Heart left ventricle (tissue), 16 donors: Measurements from ENCODE around the gene PIAS4. TPM values are rescaled to one million over a fixed set of nuclear protein-coding genes. Genes with fewer than 3 reads are reported as not detected.

ENCODE experiments used
- ATAC-seq, 4 donors: fragments of 200-7000 bp; cut with Tn5 transposase; one replicate each; pipeline ENCODE4 v1.9.1; 2020 to 2022; ENCODE audit warnings: moderate library complexity in 4 of 4, mild to moderate bottlenecking in 3 of 4, moderate number of reproducible peaks in 1 of 4
- DNase-seq, 5 donors: peaks; one replicate each; pipeline ENCODE4 v3.0.0-alpha.2; 2020
- H3K27ac ChIP-seq, 12 donors: fragments of 200-600 bp; sonication (generic) in 4 of 12; one replicate each; pipeline versions ENCODE4 v1.5.0 to v1.8.0; 2016 to 2022; ENCODE audit warnings: mild to moderate bottlenecking in 2 of 12
- H3K27me3 ChIP-seq, 9 donors: fragments of 200-600 bp; sonication (generic) in 2 of 9; one replicate each; pipeline versions ENCODE4 v1.5.1 to v1.8.0; 2016 to 2022; ENCODE audit warnings: mild to moderate bottlenecking in 3 of 9
- H3K36me3 ChIP-seq, 9 donors: fragments of 200-600 bp; sonication (generic) in 2 of 9; one replicate each; pipeline versions ENCODE4 v1.5.0 to v1.8.0; 2018 to 2022; ENCODE audit warnings: mild to moderate bottlenecking in 2 of 9
- H3K4me1 ChIP-seq, 12 donors: fragments of 200-600 bp; sonication (generic) in 4 of 12; one replicate each; pipeline versions ENCODE4 v1.5.0 to v1.8.0; 2016 to 2022; ENCODE audit warnings: mild to moderate bottlenecking in 3 of 12
- H3K4me3 ChIP-seq, 12 donors: fragments of 200-600 bp; sonication (generic) in 4 of 12; one replicate each; pipeline versions ENCODE4 v1.5.0 to v1.8.0; 2017 to 2022; ENCODE audit warnings: mild to moderate bottlenecking in 9 of 12, moderate library complexity in 4 of 12
- H3K9me3 ChIP-seq, 12 donors: fragments of 200-600 bp; sonication (generic) in 4 of 12; one replicate each; pipeline versions ENCODE4 v1.5.0 to v1.8.0; 2016 to 2022; ENCODE audit warnings: mild to moderate bottlenecking in 1 of 12
- CTCF ChIP-seq, 12 donors: fragments of 200-600 bp; sonication (generic) in 4 of 12; IDR thresholded peaks; one replicate each; pipeline versions ENCODE4 v1.5.0 to v1.8.0; 2018 to 2022; ENCODE audit warnings: antibody characterized with exemption in 12 of 12, mild to moderate bottlenecking in 5 of 12
- POLR2A ChIP-seq, 2 donors: fragments of 450-650 bp; IDR thresholded peaks; one replicate each; pipeline ENCODE4 v1.6.1; 2017; ENCODE audit warnings: antibody characterized with exemption in 2 of 2, mild to moderate bottlenecking in 2 of 2, moderate library complexity in 2 of 2
- WGBS, 4 donors: extraction: QIAGEN DNeasy Blood & Tissue Kit in 2 of 4; methylation state at CpG; one replicate each; pipeline versions ENCODE4 v1.1.5 to v1.1.7; 2013 to 2018; 5-methylcytosine and 5-hydroxymethylcytosine counted together
- intact Hi-C, 10 donors: fragments of 100-400 bp; cut with DNase I; formaldehyde crosslinking; loops; one replicate each; pipeline versions ENCODE4 v1.11.1 to v1.14.2; 2022
- polyA plus RNA-seq, 2 donors: library from polyadenylated mRNA; stranded (reverse); fragments of 200-250 nt; gene quantifications; one replicate each; pipeline ENCODE4 v1.2.3, GENCODE V29; 2013
- total RNA-seq, 9 donors: library from RNA; depleted of rRNA in 2 of 9; stranded (reverse); fragments of >200 nt in 2 of 9; fragmentation: NEBNext Ultra II Directional in 3 of 9; extraction: Animal tissue kit (Norgen Biotek cat#: 25700) in 3 of 9; gene quantifications; one replicate each; pipeline versions ENCODE4 v1.1.0 to v1.2.4, GENCODE V29; 2016 to 2023
- donor health status: ischemic (EF 13 %, LVEDD 7.1; RV severe dilation, severe dysfunction).
- donor health status: healthy with polysubstance abuse.
- donor health status: DM: no; HTN: yes; CAD: no.
- donor health status: DM: no; HTN: no; CAD: no.
- donor health status: ischemic (EF 25% LVEDD 6.9; RV normal size, moderate dysfunction).
- donor health status: ischemic (EF 25% LVEDD 5.7; RV mildly dilated, moderate dysfunction).
- donor health status: healthy.
- donor health status: DM: yes; HTN: yes; CAD: no.
- donor health status: ischemic (EF 35%, LVEDD 5.7; RV mildly dilated, moderate dysfunction).
- donor health status: nonischemic (EF 11% LVEDD 7.7; RV severe dilation, severe dysfunction).
- donor health status: DM: yes; HTN: yes; CAD: no.
- donor health status: PGD.
- donor health status: ischemic (EF 29% LVEDD 5.4; RV normal size, mild dysfunction).
- donor health status: nonischemic (EF 23%, LVEDD 6.1; RV moderate dilation, normal function).

The PIAS4 gene
- total and polyA plus RNA-seq, 11 donors: 12.3 to 19.1 (median 15.3) TPM

DNA sequence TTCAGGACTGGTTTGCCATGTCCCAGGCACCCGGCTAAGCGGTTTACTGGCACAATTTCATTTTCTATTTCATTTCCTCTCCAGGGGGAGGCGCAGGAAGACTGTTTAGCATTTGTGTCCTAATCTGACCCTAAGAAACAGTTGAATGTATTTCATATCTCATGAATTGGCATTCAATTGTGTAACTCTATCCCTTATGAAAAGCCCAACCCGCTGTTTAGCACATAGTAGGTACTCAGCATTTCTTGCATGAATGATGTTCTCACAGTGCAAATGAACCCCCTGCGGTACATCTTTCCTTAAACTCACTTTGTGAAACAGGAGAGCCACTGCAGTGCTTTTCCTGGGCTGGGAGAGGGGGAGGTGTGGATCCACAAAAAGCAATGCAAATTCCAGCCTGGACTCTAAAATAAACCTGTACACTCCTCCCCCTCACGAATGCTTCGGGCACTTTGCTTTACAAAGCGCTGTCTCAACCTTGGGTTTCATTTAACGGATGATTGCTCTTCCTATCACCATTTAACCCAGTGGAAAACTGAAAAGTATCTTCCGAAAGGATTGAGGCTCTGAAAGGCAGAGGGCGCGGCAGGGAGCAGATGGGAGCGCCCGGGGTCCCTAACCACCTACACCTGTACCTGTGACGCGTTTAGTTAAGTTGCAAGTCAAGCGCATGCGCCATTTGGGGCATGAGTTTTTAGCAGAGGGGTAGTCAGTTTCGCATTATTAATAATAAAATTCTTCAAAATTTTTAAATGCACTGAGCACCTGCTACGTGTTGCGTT is 21.1 kb upstream of the PIAS4 start:
- WGBS, 4 donors: 2 to 3% (median 2%) methylated on average over 21 of the region's 21 CpGs
- H3K4me1 ChIP-seq: peaks cover 10 to 57% (median 44%) of the 10 kb centered on the region in 12 donors
- ATAC-seq (peak; percentile 35 to 70 (median 44)), DNase-seq (peak in 3 of 5 donors; percentile 56 to 67 (median 67))
- peak overlapping the region in 11 of 12 donors; percentile 64 to 98 (median 93) for H3K27ac ChIP-seq
- TF ChIP-seq CTCF (IDR thresholded peaks at IDR 0.05): peak; percentile 49 to 76 (median 66)
- no peak for TF ChIP-seq POLR2A (IDR thresholded peaks at IDR 0.05)
- peak overlapping the region in 11 of 12 donors; percentile 70 to 100 (median 83) for H3K4me3 ChIP-seq
- H3K9me3 ChIP-seq: no peaks in the 10 kb centered on the region
- intact Hi-C loops: loop anchor here (2.0 to 10.0 kb wide), 14 partner anchors 81 to 319 kb away; partner anchors contain the start of genes APBA3 (in 5 of the 10), MRPL54 (in 5 of the 10), ANKRD24 (in 3 of the 10) and SIRT6 (in 3 of the 10)
- no peaks in the 10 kb centered on the region for H3K27me3 ChIP-seq
- H3K36me3 ChIP-seq: peaks cover under 1 to 33% (median 28%) of the 10 kb centered on the region in 9 donors

- ATAC-seq (peak in 3 of 4 donors; percentile 6 to 24 (median 11)), DNase-seq (peak; percentile 83 to 94 (median 89))
- Histone ChIP-seq H3K4me3 (peak overlapping the region in 6 of 12 donors; percentile 16 to 100 (median 82)), H3K36me3 (peaks cover 0 to 19% (median 14%) of the 10 kb centered on the region in 9 donors), H3K27ac (peak overlapping the region in 5 of 12 donors; percentile 17 to 93 (median 86)), H3K27me3 (no peaks in the 10 kb centered on the region), H3K9me3 (no peaks in the 10 kb centered on the region), H3K4me1 (peaks cover 10 to 46% (median 38%) of the 10 kb centered on the region in 12 donors)
- intact Hi-C loops: loop anchor here (2.0 to 10.0 kb wide), 14 partner anchors 80 to 320 kb away; partner anchors contain the start of genes APBA3 (in 5 of the 10), MRPL54 (in 5 of the 10), ANKRD24 (in 3 of the 10) and SIRT6 (in 3 of the 10)
- no peak for TF ChIP-seq POLR2A (IDR thresholded peaks at IDR 0.05)
- peak; percentile 86 to 97 (median 90) for TF ChIP-seq CTCF (IDR thresholded peaks at IDR 0.05)
- 10 to 13% (median 10%) methylated on average over 30 of the region's 30 CpGs for WGBS, 4 donors
Measured at GRCh38 chr19:3987619-3988371, 19.7 kb upstream of the PIAS4 start.

- H3K4me1 ChIP-seq: peaks cover 8 to 25% (median 21%) of the 10 kb centered on the region in 12 donors
- no peaks in the 10 kb centered on the region for H3K27me3 ChIP-seq
- ATAC-seq: no peak
- H3K9me3 ChIP-seq: no peaks in the 10 kb centered on the region
- no peak for TF ChIP-seq CTCF (IDR thresholded peaks at IDR 0.05)
- no peak for TF ChIP-seq POLR2A (IDR thresholded peaks at IDR 0.05)
- 66 to 79% (median 75%) methylated on average over 3 of the region's 3 CpGs for WGBS, 4 donors
- no peak overlapping the region for H3K27ac ChIP-seq
- intact Hi-C loops: loop anchor here in 2 of 10 donors (2.0 to 10.0 kb wide), 2 partner anchors 144 to 192 kb away; partner anchors contain the start of genes ANKRD24 (in 1 of the 2) and SIRT6 (in 1 of the 2)
- no peak for DNase-seq
- H3K36me3 ChIP-seq: no peaks in the 10 kb centered on the region
- H3K4me3 ChIP-seq: no peak overlapping the region
Measured at GRCh38 chr19:3990815-3991117, 16.8 kb upstream of the PIAS4 start.
